ENCODE measurements around the gene KRTAP5-2. TPM values are rescaled to one million over a fixed set of nuclear protein-coding genes. Genes with fewer than 3 reads are reported as not detected.

Gene KRTAP5-2
- total and polyA plus RNA-seq, 2 of the 8 experiments (the other 6 are each of a cell fraction or from before 2014, with no cell fraction given) = not detected

GRCh38 chr11:1570896-1571759 lies 27.0 kb downstream of the KRTAP5-2 start:
- Histone ChIP-seq H3K9me3 (ENCODE audit: insufficient read depth in 2 of 2, low read depth in 1 of 2, low read length in 1 of 2) (no peaks in the 10 kb centered on the region), H3K79me2 (ENCODE audit: control insufficient read depth in 1 of 2, insufficient read depth in 2 of 2, low read length in 2 of 2) (no peaks in the 10 kb centered on the region), H3K56ac (replicated peaks; ENCODE audit: insufficient read length, low read depth, low read length) (no peak overlapping the region), H2BK20ac (ENCODE audit: low read length) (no peak overlapping the region; the same call in 1 of the 2 replicates), H4K8ac (ENCODE audit: extremely low read depth, insufficient read depth, low read length) (no peak overlapping the region; the same call in 1 of the 2 replicates), H4K91ac (replicated peaks; ENCODE audit: insufficient read length, low read length) (no peak overlapping the region), H2AK5ac (ENCODE audit: low read depth, low read length) (no peak overlapping the region), H3K18ac (ENCODE audit: extremely low read depth, low read length) (no peak overlapping the region; the same call in 1 of the 2 replicates), H3K14ac (ENCODE audit: insufficient read length) (no peak overlapping the region), H4K20me1 (replicated peaks in 1 of 2; ENCODE audit: control insufficient read depth in 1 of 2, insufficient read depth in 2 of 2, low read length in 2 of 2) (peaks cover 4 to 21% of the 10 kb centered on the region in 2 experiments), H2BK120ac (replicated peaks; ENCODE audit: low read depth, low read length) (no peak overlapping the region), H2BK15ac (ENCODE audit: low read length) (no peak overlapping the region), H3K23me2 (ENCODE audit: low read depth, low read length) (no peaks in the 10 kb centered on the region; the same call in 1 of the 2 replicates), H3K4me1 (replicated peaks in 1 of 4; ENCODE audit: control insufficient read depth in 3 of 4, insufficient read depth in 4 of 4, low read length in 3 of 4) (peaks cover 0 to 51% (median 34%) of the 10 kb centered on the region in 4 experiments; a peak in 6 of 7 replicates), H2BK12ac (ENCODE audit: low read depth, low read length) (no peak overlapping the region), H4K5ac (ENCODE audit: insufficient read length, low read depth, low read length) (no peak overlapping the region), H3K4ac (replicated peaks; ENCODE audit: insufficient read length, low read depth, low read length) (no peak overlapping the region), H2BK5ac (ENCODE audit: low read depth, low read length) (no peak overlapping the region; the same call in 1 of the 2 replicates), H3K4me3 (ENCODE audit: extremely low read depth in 1 of 4, insufficient read depth in 2 of 4, low read depth in 3 of 4, low read length in 4 of 4) (peak overlapping the region; percentile 23 to 63 (median 34)), H3K79me1 (ENCODE audit: low read depth, low read length) (no peaks in the 10 kb centered on the region), H3K4me2 (ENCODE audit: insufficient read depth in 1 of 2, low read depth in 2 of 2, low read length in 2 of 2) (peak overlapping the region; percentile 53 to 83), H3K27ac (ENCODE audit: low read depth, low read length) (no peak overlapping the region), H3K23ac (ENCODE audit: insufficient read length) (no peak overlapping the region), H3K27me3 (replicated peaks in 1 of 4; ENCODE audit: control insufficient read depth in 3 of 4, extremely low read depth in 1 of 4, insufficient read depth in 3 of 4, low read length in 3 of 4) (peaks cover 18 to 54% (median 49%) of the 10 kb centered on the region in 4 experiments), H3K9ac (replicated peaks in 1 of 4; ENCODE audit: extremely low read depth in 1 of 4, low read depth in 3 of 4, low read length in 3 of 4) (no peak overlapping the region), H3K36me3 (ENCODE audit: control insufficient read depth in 2 of 4, insufficient read depth in 4 of 4, low read length in 3 of 4) (no peaks in the 10 kb centered on the region), H2AFZ (ENCODE audit: low read length) (no peak overlapping the region)
- WGBS, 2 experiments (ENCODE audit: extremely low coverage in 1 of 2, insufficient coverage in 1 of 2, insufficient read length in 1 of 2, insufficient replicate concordance in 2 of 2, low coverage in 1 of 2, low lambda C conversion rate in 2 of 2, missing lambda C conversion rate in 1 of 2) = 6% methylated on average over 25 of the region's 58 CpGs; no CpG with 5 or more reads in 1 of the 2 experiments
- FAIRE-seq = no peak
- DNase-seq (ENCODE audit: low read depth in 1 of 2, low spot score in 2 of 2) = peak in 1 of 2 experiments; percentile 73
- ChIA-PET CTCF (ENCODE audit: partially characterized antibody) (interaction anchor here (0.6 to 9.1 kb wide), 5 partner anchors 16 to 1120 kb away, joined by 3 to 100 read pairs (median 3); no protein-coding TSS in a partner anchor), POLR2A (ENCODE audit: partially characterized antibody) (interaction anchor here (0.7 to 6.9 kb wide), 8 partner anchors 9 to 220 kb away, joined by 3 to 58 read pairs (median 4); no protein-coding TSS in a partner anchor)
- TF ChIP-seq EZH2 (IDR thresholded peaks at IDR 0.05; ENCODE audit: low read depth, low read length, severe bottlenecking) (peak; percentile 23), KDM1A (IDR thresholded peaks at IDR 0.05; ENCODE audit: borderline replicate concordance, low read length) (0 out of 2 replicates have a peak, but pooled peaks have one; percentile 5), ASH2L (IDR thresholded peaks at IDR 0.05; ENCODE audit: low read length) (peak; percentile 33), SUZ12 (IDR thresholded peaks at IDR 0.05; ENCODE audit: low read length) (peak; percentile 52), FOSL1 (IDR thresholded peaks at IDR 0.05; ENCODE audit: insufficient read depth, low read depth, low read length) (no peak), GTF2F1 (IDR thresholded peaks at IDR 0.05; ENCODE audit: borderline replicate concordance, low read depth, low read length) (no peak), MAX (IDR thresholded peaks at IDR 0.05) (0 out of 2 replicates have a peak, but pooled peaks have one; percentile 8)

Measured in H1 (cell line).